Uterus (tissue), 2 donors: ENCODE results near the gene SALL4.
"Not testable (repeated sequence)": the region's sequence is repeated elsewhere in the genome, so short reads cannot be mapped to it uniquely, and the experiment has no call there.

Source experiments
- CTCF ChIP-seq, 4 experiments: fragments of 200-600 bp in 2 of 4; fragments of 450-650 bp in 2 of 4; sonication (generic) in 2 of 4; IDR thresholded peaks; one replicate each; pipeline ENCODE4 v1.5.1; 2016 to 2019; ENCODE audit warnings: antibody characterized with exemption in 4 of 4, mild to moderate bottlenecking in 2 of 4, moderate library complexity in 1 of 4
- POLR2A ChIP-seq, 2 donors: fragments of 450-650 bp; IDR thresholded peaks; one replicate each; pipeline ENCODE4 v1.6.1; 2016; ENCODE audit warnings: antibody characterized with exemption in 2 of 2, mild to moderate bottlenecking in 1 of 2, moderate library complexity in 1 of 2

- not testable (repeated sequence) for TF ChIP-seq CTCF, POLR2A (IDR thresholded peaks at IDR 0.05)
Observed at GRCh38 chr20:51778229-51778759, 24.0 kb downstream of the SALL4 start.
